Epithelial cell of proximal tubule (primary cell): ENCODE measurements around the gene DNAAF6. TPM values are rescaled to one million over a fixed set of nuclear protein-coding genes. Genes with fewer than 3 reads are reported as not detected.

Experiments used
- total RNA-seq: library from RNA; depleted of rRNA; stranded (reverse); fragments of >200 nt; gene quantifications from 2 replicates; pipeline ENCODE4 v1.2.3, GENCODE V29; 2015

Gene DNAAF6
- total RNA-seq, 1 donor from 2014 or later: not detected

Other genes starting within 250 kb of the DNAAF6 start
- gene MORC4, start 206.4 kb upstream of the DNAAF6 start, total RNA-seq: 9.8 and 11.1 TPM in 2 replicates
- gene RBM41, start 87.8 kb upstream of the DNAAF6 start, total RNA-seq: 7.6 and 12.1 TPM in 2 replicates
- 3.5 and 14.8 TPM in 2 replicates for gene NUP62CL, start 178 bp upstream of the DNAAF6 start, total RNA-seq
- gene FRMPD3, start 243.0 kb downstream of the DNAAF6 start, total RNA-seq: under 0.01 and 0.12 TPM in 2 replicates